ENCODE data around the gene ELF1.
A peak's percentile ranks its signal among the peaks of the same experiment; 100 is the strongest.

The ELF1 gene
- long read RNA-seq, transcript ELF1-205 (9 exons, 2,116 nt): major isoform, 130 of 281 reads
- long read RNA-seq, transcript ELF1-201 (9 exons, 3,566 nt): minor isoform, 67 of 281 reads
- long read RNA-seq, partial matches to known transcripts: 45 of 281 reads
- long read RNA-seq, other reads (novel, unspliced or antisense): 39 of 281 reads

- Histone ChIP-seq H3K27me3 (ENCODE audit: insufficient read depth, poor library complexity, severe bottlenecking) (no peaks in the 10 kb centered on the region), H3K27ac (replicated peaks) (peak within 1 kb of the TSS; percentile 98), H3K4me3 (replicated peaks; ENCODE audit: insufficient read depth, low read length) (peak within 1 kb of the TSS; percentile 63)
- DNase-seq (ENCODE audit: low read depth in 1 of 2, low spot score in 1 of 2): peak; percentile 50 to 91
- TF ChIP-seq GABPA (IDR thresholded peaks at IDR 0.05; ENCODE audit: low read depth): no peak
- no peak for TF ChIP-seq CTCF (IDR thresholded peaks at IDR 0.05; ENCODE audit: insufficient read depth, low read length)
- TF ChIP-seq SPI1 (IDR thresholded peaks at IDR 0.05; ENCODE audit: borderline replicate concordance, low read depth): peak; percentile 100
- peak; percentile 58 for TF ChIP-seq REST (IDR thresholded peaks at IDR 0.05; ENCODE audit: insufficient replicate concordance, low read depth)
- peak; percentile 76; the same call in 1 of the 2 replicates for TF ChIP-seq POLR2AphosphoS5 (IDR thresholded peaks at IDR 0.05; ENCODE audit: low read depth)
These were observed at the start of gene ELF1 for GRCh38 chr13:41019011-41019487. ELF1 (minus strand) TSS chr13:41019316; CDS start chr13:40982054, 37,262 bp downstream.

- Histone ChIP-seq H3K27me3 (ENCODE audit: insufficient read depth, poor library complexity, severe bottlenecking) (no peaks in the 10 kb centered on the region), H3K27ac (replicated peaks) (no peak overlapping the region), H3K4me3 (replicated peaks; ENCODE audit: insufficient read depth, low read length) (no peak overlapping the region)
- no peak for DNase-seq (ENCODE audit: low read depth in 1 of 2, low spot score in 1 of 2)
- TF ChIP-seq GABPA (IDR thresholded peaks at IDR 0.05; ENCODE audit: low read depth) (no peak), REST (IDR thresholded peaks at IDR 0.05; ENCODE audit: insufficient replicate concordance, low read depth) (no peak)
These were observed 46.0 kb upstream of the ELF1 start for GRCh38 chr13:41065078-41065477.

GRCh38 chr13:41064493-41064892, 45.4 kb upstream of the ELF1 start:
- H3K27ac ChIP-seq (replicated peaks): no peak overlapping the region
- H3K4me3 ChIP-seq (replicated peaks; ENCODE audit: insufficient read depth, low read length): no peak overlapping the region
- no peak for DNase-seq (ENCODE audit: low read depth in 1 of 2, low spot score in 1 of 2)
- no peaks in the 10 kb centered on the region for H3K27me3 ChIP-seq (ENCODE audit: insufficient read depth, poor library complexity, severe bottlenecking)
- no peak for TF ChIP-seq CTCF (IDR thresholded peaks at IDR 0.05; ENCODE audit: insufficient read depth, low read length)
- no peak for TF ChIP-seq SPI1 (IDR thresholded peaks at IDR 0.05; ENCODE audit: borderline replicate concordance, low read depth)
- no peak for TF ChIP-seq GABPA (IDR thresholded peaks at IDR 0.05; ENCODE audit: low read depth)
- no peak for TF ChIP-seq REST (IDR thresholded peaks at IDR 0.05; ENCODE audit: insufficient replicate concordance, low read depth)
- TF ChIP-seq POLR2AphosphoS5 (IDR thresholded peaks at IDR 0.05; ENCODE audit: low read depth): no peak

Measured in HL-60 (cell line).